ENCODE results near the gene RMP24.

DNA sequence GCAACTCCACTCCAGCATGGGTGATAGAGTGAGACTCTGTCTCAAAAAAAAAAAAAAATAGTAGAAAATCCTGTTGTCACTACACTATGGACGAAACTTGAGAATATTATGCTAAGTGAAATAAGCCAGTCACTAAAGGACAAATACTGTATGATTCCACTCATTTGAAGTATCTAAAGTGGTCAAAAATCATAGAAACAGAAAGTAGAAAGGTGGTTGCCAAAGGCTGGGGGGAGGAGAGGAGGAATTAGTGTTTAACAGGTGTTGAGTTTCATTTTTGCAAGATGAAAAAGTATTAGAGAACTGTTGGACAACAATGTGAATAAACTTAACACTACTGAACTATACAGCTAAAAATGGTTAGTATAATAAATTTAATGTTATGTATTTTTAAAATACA lies 18.8 kb upstream of the RMP24 start:
- TF ChIP-seq, protein P1, sequence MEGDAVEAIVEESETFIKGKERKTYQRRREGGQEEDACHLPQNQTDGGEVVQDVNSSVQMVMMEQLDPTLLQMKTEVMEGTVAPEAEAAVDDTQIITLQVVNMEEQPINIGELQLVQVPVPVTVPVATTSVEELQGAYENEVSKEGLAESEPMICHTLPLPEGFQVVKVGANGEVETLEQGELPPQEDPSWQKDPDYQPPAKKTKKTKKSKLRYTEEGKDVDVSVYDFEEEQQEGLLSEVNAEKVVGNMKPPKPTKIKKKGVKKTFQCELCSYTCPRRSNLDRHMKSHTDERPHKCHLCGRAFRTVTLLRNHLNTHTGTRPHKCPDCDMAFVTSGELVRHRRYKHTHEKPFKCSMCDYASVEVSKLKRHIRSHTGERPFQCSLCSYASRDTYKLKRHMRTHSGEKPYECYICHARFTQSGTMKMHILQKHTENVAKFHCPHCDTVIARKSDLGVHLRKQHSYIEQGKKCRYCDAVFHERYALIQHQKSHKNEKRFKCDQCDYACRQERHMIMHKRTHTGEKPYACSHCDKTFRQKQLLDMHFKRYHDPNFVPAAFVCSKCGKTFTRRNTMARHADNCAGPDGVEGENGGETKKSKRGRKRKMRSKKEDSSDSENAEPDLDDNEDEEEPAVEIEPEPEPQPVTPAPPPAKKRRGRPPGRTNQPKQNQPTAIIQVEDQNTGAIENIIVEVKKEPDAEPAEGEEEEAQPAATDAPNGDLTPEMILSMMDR (conservative IDR thresholded peaks at IDR 0.05; ENCODE audit: low read length): no peak
- no peak for TF ChIP-seq EZH2phosphoT487 (IDR thresholded peaks at IDR 0.05; ENCODE audit: borderline replicate concordance)

Measured in Loucy (cell line).